Stimulated activated CD8-positive, alpha-beta memory T cell treated with anti-CD3 and anti-CD28 coated beads, Interleukin-2, amount 100 ng/mL, for 1 hour (primary cell): ENCODE data around the gene GZMM.

Experiments used
- DNase-seq, 2 donors: peaks; one replicate each; pipeline ENCODE4 v3.0.0-alpha.2; 2020; ENCODE audit warnings: low read depth in 2 of 2

Gene GZMM

DNA sequence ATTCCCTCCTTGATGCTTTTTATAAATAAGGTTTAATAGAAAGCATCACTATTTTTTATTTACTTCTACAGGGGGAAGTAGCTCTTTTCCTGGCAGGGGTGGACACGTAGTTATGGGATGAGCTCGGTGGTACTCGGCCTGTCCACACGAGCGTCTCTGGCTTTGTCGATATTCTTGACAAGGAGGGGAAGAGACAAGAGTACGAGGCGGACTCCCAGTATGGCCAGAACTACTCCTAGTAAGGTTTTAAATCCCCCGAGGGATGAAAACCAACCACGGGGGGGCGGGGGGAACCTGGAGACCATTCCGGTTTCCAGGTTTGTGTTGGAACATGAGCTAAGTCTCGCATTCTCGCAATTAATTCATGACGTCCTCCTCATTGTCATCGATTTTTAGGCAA is 23.0 kb downstream of the GZMM start:
- DNase-seq: no peak

- no peak for DNase-seq
Observed at GRCh38 chr19:567296-567900, 23.5 kb downstream of the GZMM start.

DNA sequence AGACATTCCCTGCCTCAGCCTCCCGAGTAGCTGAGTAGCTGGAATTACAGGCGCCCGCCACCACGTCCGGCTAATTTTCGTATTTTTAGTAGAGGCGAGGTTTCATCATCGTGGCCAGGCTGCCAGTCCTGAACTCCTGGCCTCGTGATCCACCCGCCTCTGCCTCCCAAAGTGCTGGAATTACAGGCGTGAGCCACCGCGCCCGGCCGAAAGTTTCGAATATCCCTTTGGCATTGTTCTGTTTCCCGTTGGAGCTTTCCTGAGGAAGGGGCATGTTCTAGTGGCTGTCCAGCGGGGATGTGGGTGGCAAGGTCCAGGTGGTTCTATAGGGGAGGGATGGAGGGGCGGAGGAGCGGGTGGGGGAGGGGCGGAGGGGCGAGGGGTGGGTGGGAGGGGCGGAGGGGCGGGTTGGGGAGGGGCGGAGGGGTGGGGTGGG is 26.4 kb downstream of the GZMM start:
- no peak for DNase-seq

DNA sequence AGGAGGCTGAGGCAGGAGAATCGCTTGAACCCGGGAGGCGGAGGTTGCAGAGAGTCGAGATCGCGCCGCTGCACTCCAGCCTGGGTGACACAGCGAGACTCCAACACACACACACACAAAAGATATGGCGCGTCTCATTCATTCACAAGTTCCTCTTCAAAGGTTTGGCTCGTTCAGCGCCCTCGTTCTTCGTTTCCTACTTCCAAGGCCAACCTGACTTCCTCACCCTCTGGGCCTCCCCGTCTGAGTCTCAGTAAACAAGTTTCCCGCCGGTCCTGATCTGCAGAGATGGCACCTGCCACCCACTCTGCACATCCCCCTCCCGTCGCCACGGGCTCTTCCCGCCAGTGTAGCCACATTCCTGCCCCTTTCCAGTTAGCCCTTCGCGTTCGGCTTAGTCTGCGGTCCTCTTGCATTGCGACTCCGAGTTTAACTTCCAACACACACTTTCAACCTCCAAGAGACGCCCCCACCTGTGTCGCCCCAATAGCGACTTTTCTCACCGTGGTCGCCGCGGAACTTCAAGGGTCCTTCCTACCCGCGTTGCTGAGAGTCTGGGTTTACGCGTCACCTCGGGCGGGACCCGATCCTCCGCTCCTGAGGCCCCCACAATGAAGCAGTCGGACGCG is 27.2 kb downstream of the GZMM start:
- no peak for DNase-seq

GRCh38 chr19:571566-571974 is 27.7 kb downstream of the GZMM start:
- DNase-seq: no peak

- peak; percentile 96 to 98 for DNase-seq
Observed at GRCh38 chr19:572140-572742, 28.4 kb downstream of the GZMM start, which contains the start of gene BSG. TSS of gene BSG (plus strand) at chr19:572596. CDS start at chr19:572635, 39 bp downstream.

GRCh38 chr19:572743-573518 is 29.1 kb downstream of the GZMM start:
- DNase-seq: no peak

DNA sequence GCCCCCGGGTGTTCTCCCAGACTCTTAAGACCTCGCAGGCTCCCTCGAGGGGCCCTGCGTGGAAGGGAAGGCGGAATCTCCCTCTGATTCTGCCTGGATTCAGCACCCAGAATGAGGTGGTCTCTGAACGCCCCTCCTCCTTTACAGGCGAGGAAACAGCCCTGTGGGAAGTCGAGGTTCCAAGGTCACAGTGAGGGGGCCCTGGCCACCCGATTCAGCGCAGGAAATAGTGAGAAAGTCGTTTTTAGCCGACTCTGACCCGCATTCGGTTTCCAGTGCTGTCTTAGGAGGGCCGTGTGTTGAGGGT is 29.6 kb downstream of the GZMM start:
- no peak for DNase-seq

GRCh38 chr19:574658-575526 is 31.0 kb downstream of the GZMM start:
- DNase-seq: no peak

DNA sequence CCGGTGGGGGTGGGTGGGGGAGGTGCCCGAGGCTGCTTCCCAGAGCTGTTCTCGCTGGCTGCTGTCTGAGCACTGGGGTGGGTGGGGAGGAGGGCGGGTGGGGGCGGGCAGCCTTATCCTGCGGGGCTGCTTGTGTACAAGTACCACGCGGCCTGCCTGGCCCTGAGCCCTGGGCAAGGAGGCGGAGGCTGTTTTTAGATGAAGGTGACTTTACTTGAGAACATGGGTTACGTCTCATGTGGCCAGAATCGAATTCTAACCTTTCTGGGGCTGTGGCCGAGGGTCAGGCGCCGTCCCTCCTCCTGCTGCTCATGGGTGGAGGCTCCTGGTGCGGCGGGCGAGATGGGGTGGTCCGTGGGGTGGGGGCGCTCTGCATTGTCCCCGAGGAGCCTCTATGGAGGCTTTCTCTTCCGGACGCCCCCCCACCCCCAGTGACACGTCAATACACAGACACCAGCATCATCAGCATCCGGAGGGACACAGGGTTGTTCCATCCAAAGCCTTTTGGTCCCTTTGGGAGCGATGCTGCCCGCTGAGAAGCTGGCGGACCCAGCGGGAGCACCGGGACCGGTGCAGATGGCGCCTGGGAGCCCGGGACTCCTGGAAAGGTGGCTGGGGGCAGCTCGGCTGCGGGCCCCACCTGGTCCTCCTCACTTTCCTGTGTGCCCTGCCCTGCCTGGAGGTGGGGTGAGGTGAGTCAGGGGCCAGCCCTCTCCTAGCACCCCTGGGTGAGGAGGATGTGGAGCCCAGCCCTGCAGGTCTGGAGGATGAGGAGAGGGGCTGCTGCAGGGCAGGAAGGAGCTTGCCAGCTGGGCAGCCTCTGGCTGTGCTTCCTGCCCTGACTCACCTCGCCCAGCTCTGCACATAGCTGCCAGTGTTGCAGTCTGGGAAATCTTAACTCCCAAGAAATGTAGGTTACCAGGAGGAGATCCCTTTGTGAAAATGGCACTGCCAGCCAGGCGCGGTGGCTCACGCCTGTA is 32.0 kb downstream of the GZMM start:
- DNase-seq: no peak

DNA sequence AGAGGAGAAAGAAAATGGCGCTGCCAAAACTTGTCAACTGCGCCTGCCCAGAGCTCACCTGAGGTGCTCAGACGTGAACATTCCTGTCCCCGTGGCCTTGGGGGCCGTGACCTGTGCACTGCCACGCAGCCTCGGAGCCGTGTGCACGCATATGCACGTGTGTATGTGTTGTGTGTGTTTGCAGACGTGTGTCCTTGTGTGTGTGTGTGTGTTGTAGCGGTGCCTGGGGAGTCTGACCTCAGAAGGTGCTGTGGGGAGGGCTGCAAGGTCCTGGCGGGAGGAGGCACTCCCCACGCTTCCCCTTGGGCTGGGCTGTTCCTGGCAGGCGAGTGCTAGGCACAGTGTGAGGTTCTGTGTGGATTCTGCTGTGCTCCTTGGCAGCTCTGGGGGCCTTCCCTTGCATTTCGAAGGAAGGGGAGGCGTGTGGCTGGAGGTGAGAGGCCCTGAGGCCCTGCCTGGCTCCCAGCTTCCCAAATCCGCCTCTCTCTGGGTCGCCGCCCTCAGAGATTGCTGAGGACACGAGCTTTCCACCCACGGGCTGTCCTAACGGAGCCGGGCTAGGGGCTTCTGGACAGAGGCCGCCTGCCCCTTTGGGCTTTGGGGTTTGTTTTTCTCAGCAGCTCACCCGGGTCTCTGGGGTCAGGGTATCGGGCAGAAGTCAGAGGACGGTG is 33.0 kb downstream of the GZMM start:
- no peak for DNase-seq

DNA sequence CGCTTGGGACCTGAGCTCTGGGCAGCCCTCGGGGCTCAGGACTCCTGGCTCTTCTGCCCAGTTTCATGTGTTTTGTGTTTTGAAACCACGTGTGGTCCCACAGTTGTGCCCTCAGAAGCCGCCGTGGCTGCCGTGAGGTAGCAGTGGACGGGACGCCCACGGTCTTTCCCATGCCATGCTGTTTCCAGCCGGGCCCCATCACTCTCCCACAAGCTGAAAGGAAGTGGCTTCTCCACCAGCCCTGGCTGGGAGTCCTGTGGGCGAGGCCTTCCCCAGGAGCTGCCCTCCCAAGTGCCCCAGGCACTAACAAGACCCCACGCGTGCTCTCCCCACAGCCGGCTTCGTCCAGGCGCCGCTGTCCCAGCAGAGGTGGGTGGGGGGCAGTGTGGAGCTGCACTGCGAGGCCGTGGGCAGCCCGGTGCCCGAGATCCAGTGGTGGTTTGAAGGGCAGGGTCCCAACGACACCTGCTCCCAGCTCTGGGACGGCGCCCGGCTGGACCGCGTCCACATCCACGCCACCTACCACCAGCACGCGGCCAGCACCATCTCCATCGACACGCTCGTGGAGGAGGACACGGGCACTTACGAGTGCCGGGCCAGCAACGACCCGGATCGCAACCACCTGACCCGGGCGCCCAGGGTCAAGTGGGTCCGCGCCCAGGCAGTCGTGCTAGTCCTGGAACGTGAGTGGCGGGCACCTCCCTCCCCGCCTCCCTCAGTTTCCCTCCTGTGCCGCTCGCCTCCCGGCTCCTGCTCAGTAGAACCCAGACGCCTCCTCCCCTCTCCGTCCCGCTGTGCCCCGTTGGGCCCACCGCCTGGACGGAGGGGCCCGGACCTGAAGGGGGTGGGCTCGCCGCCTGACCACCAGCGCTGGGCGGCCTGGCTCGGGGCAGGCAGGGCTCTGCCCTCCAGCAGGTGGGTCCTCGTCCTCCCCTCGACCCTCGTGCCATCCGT is 33.9 kb downstream of the GZMM start:
- no peak for DNase-seq

- DNase-seq: no peak
Observed at GRCh38 chr19:579111-579841, 35.4 kb downstream of the GZMM start.

DNA sequence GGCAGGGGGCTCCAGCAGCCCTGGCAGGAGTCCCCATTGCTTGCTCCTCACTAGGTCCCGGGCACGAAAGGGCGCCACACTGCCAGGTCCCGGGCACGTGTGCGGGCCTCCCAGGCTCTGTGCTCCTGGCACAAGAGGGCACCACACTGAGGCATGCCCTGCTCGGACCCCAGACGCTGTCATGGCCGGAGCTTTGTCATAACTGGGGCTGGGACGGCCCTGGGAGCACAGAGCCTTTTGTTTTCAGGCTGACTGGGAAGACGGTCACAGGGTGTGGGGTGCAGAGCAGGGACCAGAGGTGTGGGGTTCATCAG is 35.9 kb downstream of the GZMM start:
- DNase-seq: no peak

DNA sequence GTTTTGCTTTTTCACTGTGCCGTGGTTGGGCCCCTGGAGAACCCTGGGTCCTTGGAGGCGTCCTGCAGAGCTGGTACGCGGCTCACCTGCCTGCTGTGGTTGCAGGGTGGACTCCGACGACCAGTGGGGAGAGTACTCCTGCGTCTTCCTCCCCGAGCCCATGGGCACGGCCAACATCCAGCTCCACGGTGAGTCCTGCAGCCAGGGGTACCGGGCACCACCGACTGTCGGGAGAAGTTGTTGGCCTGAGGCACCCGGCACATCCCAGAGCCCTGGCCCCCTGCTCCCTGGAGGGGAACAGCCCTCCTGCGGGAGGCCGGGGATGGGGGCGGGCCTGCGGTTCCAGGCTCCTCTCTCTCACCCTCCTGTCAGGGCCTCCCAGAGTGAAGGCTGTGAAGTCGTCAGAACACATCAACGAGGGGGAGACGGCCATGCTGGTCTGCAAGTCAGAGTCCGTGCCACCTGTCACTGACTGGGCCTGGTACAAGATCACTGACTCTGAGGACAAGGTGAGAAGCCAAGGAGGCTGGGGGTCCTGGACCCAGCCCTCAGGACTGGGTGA is 36.5 kb downstream of the GZMM start:
- no peak for DNase-seq

DNA sequence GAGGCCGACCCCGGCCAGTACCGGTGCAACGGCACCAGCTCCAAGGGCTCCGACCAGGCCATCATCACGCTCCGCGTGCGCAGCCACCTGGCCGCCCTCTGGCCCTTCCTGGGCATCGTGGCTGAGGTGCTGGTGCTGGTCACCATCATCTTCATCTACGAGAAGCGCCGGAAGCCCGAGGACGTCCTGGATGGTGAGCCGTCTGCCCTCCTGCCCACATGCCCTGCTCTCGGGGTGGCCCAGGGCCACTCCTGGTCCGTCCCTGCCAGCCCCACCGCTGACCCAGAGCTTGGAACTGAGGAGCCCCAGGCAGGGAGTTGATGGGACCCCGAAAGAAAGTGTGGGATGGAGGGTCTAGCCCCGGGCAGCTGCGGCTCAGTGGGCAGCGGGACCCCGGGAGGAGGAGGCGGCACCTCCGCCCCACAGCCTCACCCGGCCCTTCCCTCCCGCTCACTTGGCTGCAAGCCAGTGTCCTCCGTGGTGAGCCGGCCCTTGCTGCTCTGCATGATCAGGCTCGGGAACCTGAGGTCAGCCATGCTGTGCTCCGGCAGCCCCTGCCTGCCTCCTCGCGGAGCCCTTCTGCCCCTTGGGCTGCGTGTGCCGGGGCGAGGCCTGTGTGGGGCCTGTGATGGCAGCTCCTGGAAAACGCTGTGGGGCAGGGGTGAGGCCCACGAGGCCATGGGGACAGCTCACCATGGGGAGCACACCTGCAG is 37.7 kb downstream of the GZMM start:
- DNase-seq: no peak

- DNase-seq: no peak
Observed at GRCh38 chr19:582497-583197, 38.8 kb downstream of the GZMM start.
